NOMO-1 treated with DMSO at 0.1 percent for 48 hours (cell line): ENCODE data around the gene CENPQ.
A peak's percentile ranks its signal among the peaks of the same experiment; 100 is the strongest.

Experiments
- DNase-seq: peaks from one replicate; lab custom pipeline; 2025; ENCODE audit not compliant: unreplicated experiment; lab: John Stamatoyannopoulos, UW

CENPQ gene

DNA sequence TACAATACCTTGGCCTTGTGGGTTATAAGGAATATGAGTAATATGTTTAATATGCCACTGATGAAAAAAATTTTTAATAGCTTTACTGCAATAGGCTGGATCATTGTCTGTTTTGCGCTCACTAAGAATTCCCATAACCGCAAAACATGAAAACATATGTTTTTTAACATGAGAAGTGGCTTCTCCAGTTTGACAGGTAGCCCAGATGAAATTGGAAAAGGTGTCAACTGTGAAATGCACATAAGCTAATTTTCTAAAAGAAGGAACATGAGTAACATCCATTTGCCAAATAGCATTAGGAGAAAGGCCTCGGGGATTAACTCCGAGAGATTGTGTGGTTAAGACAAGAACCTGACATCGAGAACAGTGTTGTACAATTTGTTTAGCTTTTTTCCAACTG is 41.5 kb downstream of the CENPQ start:
- DNase-seq = no peak

DNA sequence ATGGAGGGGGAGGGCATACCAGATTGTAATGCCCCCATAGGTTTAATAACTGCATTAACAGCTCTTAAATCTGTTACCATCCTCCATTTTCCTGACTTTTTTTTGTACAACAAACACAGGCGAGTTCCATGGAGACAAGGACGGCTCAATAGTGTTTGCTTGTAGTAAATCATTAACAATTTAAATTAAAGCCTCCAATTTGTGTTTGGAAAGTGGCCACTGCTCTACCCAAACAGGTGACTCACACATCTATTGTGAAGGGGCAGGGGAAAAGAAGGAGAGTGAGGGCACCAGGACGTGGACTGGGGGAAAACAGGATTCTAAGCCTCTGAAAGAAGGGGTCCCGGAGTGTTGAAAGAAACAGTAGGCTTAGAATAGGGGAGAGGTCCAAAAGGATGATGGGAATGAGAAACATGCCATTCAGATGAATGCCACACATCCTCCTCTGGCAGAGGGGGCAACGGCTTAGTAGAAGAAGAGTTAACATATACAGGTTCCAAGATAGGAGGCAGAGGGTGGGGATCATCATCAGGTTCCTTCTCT is 43.5 kb downstream of the CENPQ start:
- no peak for DNase-seq

DNA sequence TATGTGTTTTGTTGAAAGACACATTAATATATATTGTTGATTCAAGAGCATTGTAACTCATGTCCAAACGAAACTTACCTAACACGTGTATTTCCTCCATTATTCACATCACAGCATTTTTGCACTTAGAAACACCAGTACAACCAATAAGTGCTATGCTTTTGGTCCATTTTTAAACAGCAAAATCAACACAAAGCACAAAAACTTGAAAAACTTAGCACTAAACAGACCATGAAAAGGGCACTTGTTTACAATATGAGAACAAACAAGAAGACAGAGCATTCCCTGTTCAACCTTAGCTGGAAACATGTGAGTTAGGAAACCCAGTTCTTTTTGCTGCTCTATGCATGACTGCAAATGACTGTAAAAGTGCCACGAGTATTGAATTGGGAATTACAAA is 46.2 kb downstream of the CENPQ start:
- no peak for DNase-seq

DNA sequence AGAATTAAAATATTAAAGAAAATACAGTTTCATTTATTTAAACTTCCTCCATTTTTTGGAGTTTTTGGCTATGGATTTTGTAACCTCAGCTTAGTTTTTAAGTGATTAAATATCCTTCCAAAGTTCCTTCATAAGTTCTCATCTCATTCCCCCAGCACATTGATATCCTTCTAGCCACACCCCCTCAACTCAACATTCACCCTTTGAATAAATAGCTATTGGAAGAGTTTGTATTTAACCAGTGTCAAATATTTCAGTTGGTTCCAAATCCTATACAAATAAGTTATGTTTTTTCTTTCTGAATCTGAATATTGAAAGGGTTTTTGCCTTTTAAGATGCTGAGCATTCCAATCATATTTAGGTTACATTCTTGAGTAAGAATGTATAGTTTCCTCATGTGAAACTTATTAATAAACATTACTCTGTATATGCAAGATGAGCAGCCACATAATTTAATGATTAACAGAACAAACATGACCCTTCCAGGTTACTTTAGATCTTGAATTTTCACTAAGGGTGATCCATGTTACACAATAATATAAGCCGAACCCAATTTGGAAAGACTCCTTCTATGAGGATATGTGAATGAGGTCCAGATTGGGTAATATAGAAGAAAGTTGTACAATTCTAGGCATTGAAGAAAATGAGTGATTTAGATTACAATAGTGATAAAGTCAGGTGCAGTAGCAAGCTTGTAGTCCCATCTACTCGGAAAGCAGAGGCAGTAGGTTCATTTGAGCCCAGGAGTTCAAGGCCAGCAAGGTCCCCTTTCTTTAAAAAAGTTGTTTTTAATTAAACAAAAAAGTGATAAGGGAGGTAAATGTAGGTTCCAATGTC is 50.2 kb downstream of the CENPQ start:
- no peak for DNase-seq

DNA sequence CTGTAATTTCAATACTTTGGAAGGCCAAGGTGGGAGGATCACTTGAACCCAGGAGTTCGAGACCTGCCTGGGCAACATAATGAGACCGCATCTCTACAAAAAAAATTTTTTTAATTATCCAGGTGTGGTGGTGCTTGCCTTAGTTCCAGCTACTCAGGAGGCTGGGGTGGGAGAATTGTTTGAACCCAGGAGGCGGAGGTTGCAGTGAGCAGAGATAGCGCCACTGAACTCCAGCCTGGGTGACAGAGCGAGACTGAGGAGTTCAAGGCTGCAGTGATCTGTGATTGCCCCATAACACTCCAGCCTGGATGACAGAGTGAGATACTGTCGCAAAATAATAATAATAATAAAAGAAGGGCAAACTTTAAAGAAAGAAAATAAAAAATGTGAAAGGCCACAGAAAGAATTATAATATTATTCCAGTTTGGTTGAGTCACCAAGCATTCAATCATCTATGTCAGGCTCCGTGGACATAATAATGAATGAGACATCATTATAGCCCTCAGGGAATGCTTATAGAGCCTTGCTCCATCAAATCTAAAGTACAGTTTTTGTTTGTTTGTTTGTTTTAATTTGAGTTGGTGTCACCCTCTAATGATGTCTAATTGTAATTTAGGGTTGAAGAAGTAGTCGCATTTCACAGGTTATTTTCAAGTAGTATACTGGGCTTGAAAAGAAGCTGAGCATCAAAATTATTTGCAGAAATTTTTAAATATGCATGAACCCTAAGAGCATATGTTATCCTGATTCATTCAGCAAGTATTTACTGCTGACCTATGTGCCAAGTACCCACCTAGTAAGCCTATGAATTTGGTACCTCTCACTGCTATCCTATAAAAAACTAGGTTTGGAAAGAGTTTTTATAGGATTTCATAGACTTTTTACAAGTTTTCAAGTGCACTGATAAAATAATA is 51.7 kb downstream of the CENPQ start:
- no peak for DNase-seq

DNA sequence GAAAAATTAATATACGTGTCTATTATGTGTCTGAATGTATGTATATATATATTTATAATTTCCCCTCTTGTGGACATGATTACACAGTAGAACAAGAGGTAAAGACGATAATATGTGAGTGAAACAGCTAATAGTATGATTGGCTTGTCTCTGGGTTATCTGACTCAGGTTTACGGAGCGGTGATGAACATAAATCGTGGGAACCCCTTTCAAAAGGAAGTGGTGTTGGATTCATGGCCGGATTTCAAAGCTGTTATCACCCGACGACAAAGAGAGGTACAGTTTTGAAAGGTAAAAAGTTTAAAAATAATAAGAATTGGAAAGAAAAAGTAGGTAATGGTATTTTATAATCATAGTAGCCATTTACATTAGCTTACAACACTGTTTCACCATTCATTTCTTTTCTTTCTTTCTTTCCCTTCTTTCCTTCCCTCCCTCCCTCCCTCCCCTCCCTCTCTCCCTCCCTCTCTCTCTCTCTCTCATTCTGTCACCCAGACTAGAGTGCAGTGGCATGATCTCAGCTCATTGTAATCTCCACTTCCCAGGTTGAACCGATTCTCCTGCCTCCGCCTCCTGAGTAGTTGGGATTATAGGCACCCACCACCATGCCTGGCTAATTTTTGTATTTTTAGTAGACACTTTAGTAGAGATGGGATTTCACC is 52.4 kb downstream of the CENPQ start:
- DNase-seq = no peak

DNA sequence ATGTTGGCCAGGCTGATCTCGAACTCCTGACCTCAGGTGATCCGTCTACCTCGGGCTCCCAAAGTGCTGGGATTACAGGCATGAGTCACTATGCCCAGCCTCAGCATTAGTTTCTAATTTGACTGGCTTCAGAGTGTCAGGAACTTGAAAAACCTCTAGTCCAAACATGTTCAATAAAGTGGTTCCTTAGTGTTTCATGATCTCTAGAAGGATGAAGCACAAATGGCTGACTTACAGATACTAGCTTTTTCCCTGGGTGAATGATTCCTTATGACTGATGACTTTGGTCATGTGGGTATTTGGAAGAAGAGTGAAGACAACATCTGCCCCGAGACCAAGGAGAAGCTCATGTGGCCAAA is 53.0 kb downstream of the CENPQ start:
- no peak for DNase-seq

DNA sequence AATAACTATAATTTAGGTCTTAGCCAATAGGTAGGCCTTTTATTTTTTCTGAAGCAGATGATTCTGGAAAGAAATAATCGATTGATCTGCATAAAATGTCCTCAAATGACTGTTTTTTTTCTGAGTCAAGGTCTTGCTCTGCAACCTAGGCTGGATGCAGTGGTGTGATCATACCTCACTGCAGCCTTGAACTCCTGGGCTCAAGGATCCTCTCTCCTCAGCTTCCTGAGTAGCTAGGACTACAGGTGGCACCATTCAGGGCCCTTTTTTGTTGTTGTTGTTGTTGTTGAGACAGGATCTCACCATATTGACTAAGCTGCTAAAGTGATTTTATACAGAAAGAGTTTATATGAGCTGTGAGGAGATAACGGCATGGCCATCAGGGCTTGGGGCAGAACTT is 54.7 kb downstream of the CENPQ start:
- DNase-seq = no peak

DNA sequence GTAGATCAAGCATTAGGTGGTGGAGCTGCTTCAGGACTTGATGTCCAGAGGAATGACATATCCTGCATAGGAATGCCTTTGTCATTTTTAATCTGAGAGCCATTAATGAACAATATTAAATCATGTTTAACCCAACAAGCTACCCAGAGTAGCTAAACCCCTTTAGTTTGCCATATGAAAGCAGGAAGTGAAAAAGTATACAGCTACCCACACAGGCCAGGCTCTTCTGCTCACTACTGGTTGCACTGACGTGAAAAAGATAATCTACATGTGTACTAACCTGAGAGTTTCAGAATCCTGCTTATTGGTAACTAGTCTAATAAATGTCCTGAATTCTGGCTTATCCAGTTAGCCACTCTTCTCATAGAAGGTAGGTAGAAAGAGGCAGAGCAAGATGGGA is 56.5 kb downstream of the CENPQ start:
- no peak for DNase-seq

DNA sequence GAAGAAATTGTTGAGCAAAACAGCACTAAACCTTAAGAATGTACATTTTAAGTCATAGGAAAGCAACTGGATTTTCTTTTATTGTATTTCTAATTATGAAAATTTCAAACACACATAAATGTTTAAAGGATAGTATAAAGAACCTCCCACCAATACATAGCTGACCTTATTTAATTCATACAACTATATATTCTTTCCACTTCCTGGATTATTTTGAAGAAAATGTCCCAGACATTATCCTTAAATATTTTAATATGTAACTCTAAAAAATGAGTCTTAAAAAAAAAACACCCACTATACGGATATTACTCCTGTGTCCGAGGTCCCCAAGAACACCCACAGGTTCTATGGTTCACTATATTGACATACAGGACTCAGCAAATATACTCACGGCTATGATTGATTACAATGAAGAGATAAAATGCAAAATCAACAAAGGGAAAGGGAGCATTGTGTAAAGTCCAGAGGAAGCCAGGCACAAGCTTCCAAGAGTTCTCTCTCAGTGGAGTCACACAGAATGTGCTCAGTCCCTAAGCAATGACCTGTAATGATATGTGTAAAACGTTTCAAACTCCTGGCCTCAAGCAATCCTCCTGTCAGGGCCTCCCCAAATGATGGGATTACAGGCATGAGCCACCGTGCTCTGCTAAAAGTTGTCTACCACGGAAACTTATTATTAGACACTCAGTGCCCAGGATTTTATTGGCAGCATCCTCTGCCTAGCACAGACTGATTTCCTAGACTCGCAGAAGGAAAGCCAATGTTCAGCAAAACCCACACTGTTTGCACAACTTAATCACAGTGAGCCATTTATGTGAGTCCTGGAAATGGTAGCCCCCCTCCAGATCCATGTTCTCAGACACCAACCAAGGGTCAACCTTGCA is 59.8 kb downstream of the CENPQ start:
- DNase-seq = no peak

DNA sequence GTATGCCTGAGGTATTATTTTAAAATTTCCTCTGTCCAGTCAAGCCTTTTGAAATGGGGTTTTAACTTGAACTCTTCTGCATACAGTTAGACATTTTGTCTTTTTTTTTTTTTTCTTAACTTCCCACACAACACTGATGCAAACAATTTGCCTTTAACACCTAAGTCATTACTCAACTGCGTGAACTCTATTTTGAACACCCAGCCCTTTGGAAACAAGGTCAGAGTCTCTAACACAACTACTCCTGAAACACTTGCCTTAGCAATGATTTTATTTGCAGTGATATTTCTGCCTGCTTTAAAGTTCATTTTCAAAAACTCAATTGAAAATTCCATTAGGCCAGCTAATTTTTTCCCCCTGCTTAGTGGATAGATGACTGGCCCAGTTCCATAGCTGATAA is 60.7 kb downstream of the CENPQ start:
- DNase-seq = no peak

DNA sequence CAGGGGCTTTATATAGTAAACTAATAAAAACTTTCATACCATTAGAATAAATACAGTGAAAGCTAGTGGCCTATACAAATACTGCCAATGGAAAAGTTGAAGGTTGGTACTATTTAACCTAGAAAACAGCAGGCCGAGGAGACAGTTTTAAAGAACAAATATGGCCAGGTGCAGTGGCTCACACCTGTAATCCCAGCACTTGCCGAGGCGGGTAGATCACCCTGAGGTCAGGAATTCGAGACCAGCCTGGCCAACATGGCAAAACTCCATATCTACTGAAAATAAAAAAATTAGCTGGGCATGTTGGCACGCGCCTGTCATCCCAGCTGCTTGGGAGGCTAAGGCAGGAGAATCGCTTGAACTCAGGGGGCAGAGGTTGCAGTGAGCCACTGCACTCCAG is 61.4 kb downstream of the CENPQ start:
- no peak for DNase-seq

DNA sequence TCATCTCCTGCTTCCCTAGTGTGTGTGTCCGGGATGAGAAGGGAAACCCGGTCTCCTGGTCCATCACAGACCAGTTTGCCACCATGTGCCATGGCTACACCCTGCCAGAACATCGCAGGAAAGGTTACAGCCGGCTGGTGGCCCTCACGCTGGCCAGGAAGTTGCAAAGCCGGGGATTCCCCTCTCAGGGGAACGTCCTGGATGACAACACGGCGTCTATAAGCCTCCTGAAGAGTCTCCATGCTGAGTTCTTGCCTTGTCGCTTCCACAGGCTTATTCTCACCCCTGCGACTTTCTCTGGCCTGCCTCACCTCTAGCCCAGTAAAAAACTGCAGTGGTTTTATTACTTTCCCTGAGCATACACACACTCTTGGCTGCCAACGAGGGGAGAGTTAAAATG is 63.4 kb downstream of the CENPQ start:
- DNase-seq = no peak

DNA sequence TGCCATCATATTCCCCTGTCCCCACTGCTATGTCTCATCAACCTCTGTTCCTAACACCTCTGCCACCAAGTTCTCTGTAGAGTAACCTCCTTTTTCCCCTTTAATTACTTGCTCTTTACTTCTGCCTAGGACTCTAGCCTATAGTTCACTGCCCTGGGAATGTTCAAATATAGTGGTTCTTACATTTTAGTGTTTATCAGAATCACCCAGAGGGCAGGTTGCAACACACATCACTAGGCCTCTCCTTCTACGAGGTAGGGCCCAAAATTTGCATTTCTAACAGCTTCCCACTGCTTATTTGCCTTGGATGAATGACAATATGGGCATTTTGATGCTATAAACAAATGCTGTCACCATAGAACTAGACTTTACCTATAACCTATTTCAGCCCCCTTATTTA is 64.2 kb downstream of the CENPQ start:
- DNase-seq = no peak

DNA sequence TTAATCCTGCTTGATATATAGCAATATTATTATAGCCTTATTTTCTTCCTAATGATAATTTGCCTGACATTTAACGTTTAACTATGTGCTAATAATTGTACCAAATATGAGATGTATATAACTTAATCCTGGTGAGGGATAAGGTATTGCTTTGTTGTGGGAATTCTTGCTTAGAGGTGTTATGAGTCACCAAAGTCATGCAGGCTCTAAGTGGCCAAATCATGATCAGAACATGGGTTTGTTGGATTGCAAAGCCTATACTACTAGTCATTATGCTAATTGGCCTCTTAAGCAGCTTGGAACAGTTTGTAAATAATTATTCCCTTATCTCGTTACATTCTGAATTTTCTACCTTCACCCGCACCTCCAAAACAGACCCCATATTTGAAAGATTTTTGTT is 65.4 kb downstream of the CENPQ start:
- no peak for DNase-seq

DNA sequence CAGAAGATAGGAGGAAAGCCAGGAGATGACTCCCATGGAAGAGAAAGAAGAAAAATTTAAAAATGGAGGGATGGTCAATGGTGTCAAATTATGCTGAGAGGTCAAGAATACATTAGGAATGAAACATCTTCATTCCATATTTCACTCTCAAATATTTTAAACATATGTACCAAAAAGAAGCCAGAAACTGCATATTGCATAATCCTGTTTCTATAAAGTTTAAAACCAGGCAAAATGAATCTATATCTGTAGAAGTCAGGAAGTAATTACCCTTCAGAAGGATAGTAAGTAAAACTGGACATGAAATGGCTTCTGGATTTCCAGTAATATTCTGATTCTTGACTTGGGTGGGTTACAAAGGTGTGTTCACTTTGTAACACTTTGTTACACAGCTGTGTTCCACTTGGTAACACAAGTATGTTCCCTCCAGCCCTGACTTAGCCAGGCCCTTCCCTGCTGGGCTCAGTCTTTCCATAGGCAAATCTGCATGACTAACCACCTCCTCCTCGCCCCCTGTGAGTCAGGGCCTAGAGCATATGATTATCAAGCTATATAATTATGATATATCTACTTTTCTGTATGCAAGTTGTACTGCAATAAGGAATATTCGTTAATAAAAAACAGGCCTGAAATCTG is 67.1 kb downstream of the CENPQ start:
- no peak for DNase-seq

DNA sequence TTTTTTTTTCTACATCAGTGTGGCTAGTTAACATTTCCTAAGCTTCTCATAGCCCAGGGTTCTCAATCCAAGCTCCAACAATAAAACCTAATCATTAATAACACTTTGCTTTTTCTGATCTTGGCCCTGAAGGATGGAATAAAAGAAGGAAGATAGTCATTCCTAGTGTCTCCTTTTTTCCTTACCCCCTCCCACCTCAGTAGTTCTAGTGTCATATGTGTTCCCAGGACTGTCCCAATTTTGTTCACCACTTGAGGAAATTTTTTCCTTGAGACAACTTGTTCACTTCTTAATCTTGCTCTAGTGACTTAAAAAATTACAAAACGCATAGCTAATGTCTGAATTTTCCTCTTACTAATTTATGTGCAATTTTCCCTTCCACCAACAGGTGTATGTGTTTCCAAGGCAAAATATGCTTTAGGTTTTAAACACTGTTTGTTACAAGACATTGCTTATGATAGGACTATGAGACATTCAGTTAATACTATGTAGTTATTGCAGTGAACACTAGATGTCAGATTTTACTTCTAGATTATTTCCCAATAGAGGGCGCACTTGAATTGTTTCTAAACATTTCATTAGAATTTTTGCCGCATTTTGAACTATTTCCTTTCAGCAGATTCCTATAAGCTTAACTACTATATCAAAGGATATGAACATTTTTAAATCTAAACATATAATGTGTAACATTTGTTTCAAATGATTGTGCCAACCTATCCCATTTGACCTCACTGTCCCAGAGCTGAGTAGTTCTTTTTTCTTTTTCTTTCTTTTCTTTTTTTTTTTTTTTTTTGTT is 68.8 kb downstream of the CENPQ start:
- DNase-seq = peak; percentile 73

DNA sequence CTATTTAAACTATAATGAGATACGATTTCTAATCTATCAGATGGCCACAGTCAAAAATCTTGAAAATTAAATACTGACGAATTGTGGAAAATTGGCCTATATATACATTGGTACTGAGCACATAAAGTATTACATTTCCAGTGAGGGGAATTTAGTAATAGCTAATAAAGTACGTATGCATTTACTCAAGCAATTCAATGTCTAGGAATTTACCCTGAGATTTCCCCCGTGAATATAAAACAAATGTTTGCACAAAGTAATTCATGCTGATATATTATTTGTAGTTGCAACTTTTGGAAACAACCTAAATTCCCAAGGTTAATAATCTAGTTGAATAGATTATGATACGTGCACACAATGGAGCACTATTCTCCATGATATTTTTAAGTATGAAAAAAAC is 72.6 kb downstream of the CENPQ start:
- no peak for DNase-seq

DNA sequence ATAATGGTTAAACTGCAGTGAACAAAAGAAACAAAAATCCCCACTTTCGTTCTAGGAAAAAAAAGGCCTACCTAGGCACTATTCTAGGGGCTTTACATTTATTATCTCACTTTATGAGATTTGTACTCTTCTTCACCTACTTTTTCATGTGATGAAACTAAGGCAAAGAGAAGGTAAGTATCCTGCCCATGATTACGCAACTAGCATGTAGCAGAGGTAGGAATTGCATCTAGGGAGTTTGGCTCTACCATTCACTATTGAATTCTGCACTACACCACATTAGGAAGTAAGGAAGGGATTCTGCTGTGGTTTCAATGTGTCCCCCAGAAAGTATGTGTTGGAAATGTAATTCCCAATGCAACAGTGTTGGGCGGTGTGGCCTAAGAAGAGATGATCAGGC is 75.9 kb downstream of the CENPQ start:
- DNase-seq = no peak
